Measurements from ENCODE around the gene KCNQ1.
A peak's percentile ranks its signal among the peaks of the same experiment; 100 is the strongest.

KCNQ1 gene

GRCh38 chr11:2425506-2425905 is 19.3 kb upstream of the KCNQ1 start:
- DNase-seq (ENCODE audit: low read depth in 2 of 2) = no peak

GRCh38 chr11:2426221-2426620 is 18.6 kb upstream of the KCNQ1 start:
- no peak for DNase-seq (ENCODE audit: low read depth in 2 of 2)

GRCh38 chr11:2426826-2427521 is 17.8 kb upstream of the KCNQ1 start:
- no peak for DNase-seq (ENCODE audit: low read depth in 2 of 2)

- DNase-seq (ENCODE audit: low read depth in 2 of 2) = no peak
These were observed 17.0 kb upstream of the KCNQ1 start for GRCh38 chr11:2427721-2428321.

DNA sequence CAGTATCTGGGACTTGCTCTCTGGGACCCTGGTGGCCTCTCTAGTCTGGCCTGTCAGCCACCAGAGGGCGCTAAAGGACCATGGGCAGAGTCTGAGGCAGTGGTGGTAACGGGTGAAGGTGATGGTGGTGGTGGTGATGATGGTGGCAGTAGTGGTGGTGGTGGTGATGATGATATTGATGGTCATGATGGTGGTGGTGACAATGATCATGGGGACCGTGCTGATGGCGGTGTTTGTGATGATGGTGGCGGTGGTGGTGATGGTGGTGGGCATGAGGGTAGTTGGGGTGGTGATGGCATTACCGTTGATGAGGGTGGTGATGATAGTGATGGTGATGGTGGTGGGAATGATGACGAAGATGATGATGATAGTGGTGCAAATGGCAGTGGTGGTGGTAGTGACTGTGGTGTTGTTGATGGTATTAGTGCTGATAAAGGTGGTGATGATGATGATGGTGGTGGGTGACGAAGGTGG is 16.4 kb upstream of the KCNQ1 start:
- peak; percentile 81 to 90 for DNase-seq (ENCODE audit: low read depth in 2 of 2)

DNA sequence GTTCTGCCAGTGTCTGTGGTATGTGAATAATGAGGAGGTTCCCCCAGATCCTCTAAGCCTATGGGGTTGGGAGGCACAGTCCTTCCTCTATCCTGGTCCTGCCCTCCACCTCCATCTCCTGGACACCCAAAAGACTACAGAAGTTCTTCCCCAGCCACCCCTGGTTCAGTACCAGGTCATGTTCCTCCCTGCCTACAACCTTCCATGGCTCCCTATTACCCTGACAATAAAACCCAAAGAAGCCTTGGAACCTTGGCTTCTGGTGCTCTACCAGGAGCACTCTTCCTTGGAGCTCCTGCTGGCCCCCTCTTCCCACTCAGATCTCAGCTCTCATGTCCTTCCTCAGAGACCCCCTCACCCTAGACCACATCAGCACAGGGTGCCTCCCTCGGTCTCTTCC is 13.4 kb upstream of the KCNQ1 start:
- DNase-seq (ENCODE audit: low read depth in 2 of 2) = no peak

GRCh38 chr11:2432171-2432621 is 12.6 kb upstream of the KCNQ1 start:
- no peak for DNase-seq (ENCODE audit: low read depth in 2 of 2)

DNA sequence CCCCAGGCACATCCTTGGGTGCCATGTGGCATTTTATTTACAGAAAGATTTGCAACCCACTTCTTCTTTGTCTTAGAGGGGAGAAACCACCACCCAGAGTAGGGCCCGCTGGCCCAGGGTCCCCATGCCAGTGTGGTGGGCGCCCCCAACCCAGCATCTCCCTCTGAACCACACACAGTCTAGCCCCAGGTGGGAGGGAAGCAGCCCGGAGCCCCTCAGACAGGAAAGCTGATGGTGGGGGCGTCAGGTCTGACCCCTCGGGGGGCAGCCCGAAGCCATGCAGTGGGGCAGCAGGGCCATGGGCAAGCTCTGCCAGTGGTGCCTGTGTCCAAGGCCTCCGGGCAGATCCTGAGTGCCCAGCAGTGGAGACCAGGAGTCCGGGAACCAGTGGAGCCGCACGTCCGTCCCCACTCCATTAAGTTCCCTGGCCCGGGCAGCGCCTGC is 12.2 kb upstream of the KCNQ1 start:
- DNase-seq (ENCODE audit: low read depth in 2 of 2) = no peak

- DNase-seq (ENCODE audit: low read depth in 2 of 2) = no peak
These were observed 11.5 kb upstream of the KCNQ1 start for GRCh38 chr11:2433106-2433925.

GRCh38 chr11:2434008-2434407 is 10.8 kb upstream of the KCNQ1 start:
- no peak for DNase-seq (ENCODE audit: low read depth in 2 of 2)

GRCh38 chr11:2434506-2435255 is 10.1 kb upstream of the KCNQ1 start:
- no peak for DNase-seq (ENCODE audit: low read depth in 2 of 2)

DNA sequence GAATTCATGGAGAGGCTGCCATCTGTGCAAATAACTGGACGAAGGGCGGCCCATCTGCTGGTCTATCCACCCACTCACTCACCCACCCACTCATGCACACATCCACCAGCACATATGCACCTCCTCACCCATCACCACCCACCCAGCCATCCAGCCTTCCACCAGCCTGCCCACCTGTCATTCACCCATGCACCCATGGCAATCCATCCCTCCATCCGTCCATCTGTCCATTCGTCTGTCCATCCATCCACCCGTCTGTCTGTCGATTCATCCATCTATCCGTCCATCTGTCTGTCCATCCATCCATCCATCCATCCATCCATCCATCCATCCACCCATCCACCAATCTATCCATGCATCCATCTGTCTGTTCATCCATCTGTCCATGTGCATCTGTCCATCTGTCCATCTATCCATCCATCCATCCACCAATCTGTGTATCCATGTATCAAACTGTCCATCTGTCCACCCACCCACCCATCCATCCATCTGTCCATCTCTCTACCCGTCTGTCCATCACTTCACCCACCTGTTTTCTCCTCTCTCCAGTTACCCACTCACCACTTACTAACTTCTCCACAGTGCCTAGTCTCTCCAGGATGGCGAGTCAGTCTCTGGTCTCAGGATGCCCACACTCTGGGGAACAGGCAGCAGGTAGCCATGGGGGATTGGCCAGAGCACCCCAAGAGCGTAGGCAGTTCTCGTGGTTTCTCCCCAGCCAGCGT is 9.4 kb upstream of the KCNQ1 start:
- DNase-seq (ENCODE audit: low read depth in 2 of 2) = no peak

DNA sequence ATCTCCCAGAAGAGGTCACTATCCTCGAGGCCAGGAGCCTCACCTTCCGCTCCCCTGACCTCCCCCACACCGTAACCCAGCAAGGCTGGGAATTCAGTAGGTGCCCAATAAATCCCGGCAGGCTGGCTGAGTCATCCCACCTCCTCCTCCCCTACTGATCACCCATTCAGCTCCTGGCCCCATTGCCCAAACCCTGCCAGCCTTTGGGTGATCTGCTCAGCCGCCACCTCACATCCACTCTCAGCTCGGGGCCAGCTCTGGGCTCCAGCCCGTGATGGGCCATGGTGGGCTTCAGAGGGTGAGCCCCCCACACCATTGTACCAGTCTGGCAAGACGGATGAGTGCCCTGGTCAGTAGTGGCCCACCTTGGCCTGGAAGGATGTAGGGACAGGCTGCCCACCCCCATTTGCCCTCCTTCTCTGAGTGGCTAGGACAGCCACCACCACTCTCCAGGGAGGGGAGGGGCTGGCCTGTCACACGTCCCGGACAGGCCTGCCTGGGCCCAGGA is 8.7 kb upstream of the KCNQ1 start:
- DNase-seq (ENCODE audit: low read depth in 2 of 2) = no peak

- DNase-seq (ENCODE audit: low read depth in 2 of 2) = no peak
These were observed 8.2 kb upstream of the KCNQ1 start for GRCh38 chr11:2436521-2437031.

DNA sequence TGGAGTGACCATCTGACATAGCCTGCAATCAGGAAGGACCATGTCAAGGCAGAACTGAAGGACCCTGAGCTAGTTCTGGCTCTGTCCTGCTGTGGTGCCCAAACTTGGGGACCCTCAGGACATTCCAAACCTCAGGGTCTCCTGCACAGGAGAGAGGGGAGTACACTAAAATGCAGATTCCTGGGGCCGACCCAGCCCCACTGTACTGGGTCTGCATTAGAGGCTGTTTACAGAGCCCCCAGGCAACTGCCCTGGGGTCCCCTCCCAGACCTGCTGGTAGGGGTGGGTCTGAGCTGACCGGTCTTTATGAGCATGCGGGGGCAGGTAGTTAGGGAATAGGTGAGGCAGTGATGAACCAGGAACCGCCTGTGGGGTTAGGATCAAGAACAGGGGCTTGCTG is 7.3 kb upstream of the KCNQ1 start:
- no peak for DNase-seq (ENCODE audit: low read depth in 2 of 2)

DNA sequence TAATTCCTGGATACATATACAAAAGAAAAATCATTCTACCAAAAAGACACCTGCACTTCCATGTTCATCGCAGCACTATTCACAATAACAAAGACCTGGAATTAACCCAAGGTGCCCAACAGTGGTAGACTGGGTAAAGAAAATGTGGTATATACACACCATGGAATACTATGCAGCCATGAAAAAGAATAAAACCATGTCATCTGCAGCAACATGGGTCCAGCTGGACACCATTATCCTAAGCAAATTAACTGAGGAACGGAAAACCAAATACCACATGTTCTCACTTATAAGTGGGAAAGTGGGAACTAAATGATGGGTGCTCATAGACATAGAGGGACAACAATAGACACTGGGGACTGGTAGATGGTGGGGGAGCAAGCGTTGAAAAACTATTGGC is 5.0 kb upstream of the KCNQ1 start:
- DNase-seq (ENCODE audit: low read depth in 2 of 2) = no peak

DNA sequence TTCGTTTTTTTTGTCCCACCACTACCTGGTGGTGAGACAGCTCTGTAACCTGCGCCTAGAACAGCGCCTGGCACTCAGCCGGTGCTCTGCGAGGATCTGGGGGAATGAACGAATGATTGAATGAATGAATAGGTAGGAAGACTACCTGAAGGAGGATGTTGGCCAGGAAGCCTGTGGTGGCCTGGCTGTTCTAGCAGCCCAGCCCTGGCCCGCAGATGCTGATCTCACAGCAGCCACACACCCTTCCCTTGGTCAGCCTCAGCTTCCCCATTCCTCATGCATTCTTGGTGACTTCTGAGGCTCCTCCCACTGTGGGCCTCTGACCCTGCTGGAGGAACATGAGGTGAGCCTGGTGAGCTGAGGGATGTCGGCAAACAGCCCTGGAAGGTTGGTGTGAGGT is 4.2 kb upstream of the KCNQ1 start:
- no peak for DNase-seq (ENCODE audit: low read depth in 2 of 2)

- no peak for DNase-seq (ENCODE audit: low read depth in 2 of 2)
These were observed 3.6 kb upstream of the KCNQ1 start for GRCh38 chr11:2441171-2441570.

GRCh38 chr11:2442589-2442988 is 2.2 kb upstream of the KCNQ1 start:
- DNase-seq (ENCODE audit: low read depth in 2 of 2) = no peak

GRCh38 chr11:2443406-2443805 is 1.4 kb upstream of the KCNQ1 start:
- no peak for DNase-seq (ENCODE audit: low read depth in 2 of 2)

Data from stimulated activated CD4-positive, alpha-beta T cell treated with anti-CD3 and anti-CD28 coated beads, Interleukin-4, amount 100 ng/mL, for 48 hours (primary cell).